ENCODE data around the gene NFATC2.

DNA sequence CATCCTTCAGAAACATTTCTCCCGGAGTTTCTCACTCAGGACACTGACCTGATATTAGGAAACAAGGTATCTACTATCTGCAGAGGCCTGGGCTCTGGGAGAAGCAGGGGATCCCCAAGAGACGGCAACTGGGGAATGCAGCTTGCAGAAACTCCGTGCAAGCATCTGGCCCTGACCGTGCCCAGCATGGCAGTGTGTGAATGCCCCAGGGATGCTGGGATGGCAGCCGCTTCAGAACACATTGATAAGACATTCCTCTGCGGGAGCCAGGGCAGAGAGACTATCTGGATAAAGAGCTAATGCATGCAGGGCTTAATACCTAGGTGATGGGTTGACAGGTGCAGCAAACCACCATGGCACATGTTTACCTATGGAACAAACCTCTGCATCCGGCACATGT, 55.4 kb downstream of the NFATC2 start:
- TF ChIP-seq, protein P1, sequence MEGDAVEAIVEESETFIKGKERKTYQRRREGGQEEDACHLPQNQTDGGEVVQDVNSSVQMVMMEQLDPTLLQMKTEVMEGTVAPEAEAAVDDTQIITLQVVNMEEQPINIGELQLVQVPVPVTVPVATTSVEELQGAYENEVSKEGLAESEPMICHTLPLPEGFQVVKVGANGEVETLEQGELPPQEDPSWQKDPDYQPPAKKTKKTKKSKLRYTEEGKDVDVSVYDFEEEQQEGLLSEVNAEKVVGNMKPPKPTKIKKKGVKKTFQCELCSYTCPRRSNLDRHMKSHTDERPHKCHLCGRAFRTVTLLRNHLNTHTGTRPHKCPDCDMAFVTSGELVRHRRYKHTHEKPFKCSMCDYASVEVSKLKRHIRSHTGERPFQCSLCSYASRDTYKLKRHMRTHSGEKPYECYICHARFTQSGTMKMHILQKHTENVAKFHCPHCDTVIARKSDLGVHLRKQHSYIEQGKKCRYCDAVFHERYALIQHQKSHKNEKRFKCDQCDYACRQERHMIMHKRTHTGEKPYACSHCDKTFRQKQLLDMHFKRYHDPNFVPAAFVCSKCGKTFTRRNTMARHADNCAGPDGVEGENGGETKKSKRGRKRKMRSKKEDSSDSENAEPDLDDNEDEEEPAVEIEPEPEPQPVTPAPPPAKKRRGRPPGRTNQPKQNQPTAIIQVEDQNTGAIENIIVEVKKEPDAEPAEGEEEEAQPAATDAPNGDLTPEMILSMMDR (IDR thresholded peaks at IDR 0.05; ENCODE audit: insufficient read depth, low read length) = no peak
- TF ChIP-seq, protein P2, sequence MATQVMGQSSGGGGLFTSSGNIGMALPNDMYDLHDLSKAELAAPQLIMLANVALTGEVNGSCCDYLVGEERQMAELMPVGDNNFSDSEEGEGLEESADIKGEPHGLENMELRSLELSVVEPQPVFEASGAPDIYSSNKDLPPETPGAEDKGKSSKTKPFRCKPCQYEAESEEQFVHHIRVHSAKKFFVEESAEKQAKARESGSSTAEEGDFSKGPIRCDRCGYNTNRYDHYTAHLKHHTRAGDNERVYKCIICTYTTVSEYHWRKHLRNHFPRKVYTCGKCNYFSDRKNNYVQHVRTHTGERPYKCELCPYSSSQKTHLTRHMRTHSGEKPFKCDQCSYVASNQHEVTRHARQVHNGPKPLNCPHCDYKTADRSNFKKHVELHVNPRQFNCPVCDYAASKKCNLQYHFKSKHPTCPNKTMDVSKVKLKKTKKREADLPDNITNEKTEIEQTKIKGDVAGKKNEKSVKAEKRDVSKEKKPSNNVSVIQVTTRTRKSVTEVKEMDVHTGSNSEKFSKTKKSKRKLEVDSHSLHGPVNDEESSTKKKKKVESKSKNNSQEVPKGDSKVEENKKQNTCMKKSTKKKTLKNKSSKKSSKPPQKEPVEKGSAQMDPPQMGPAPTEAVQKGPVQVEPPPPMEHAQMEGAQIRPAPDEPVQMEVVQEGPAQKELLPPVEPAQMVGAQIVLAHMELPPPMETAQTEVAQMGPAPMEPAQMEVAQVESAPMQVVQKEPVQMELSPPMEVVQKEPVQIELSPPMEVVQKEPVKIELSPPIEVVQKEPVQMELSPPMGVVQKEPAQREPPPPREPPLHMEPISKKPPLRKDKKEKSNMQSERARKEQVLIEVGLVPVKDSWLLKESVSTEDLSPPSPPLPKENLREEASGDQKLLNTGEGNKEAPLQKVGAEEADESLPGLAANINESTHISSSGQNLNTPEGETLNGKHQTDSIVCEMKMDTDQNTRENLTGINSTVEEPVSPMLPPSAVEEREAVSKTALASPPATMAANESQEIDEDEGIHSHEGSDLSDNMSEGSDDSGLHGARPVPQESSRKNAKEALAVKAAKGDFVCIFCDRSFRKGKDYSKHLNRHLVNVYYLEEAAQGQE (IDR thresholded peaks at IDR 0.05; ENCODE audit: insufficient replicate concordance, low read depth) = no peak

Measured in HL-60 (cell line).